Breast epithelium (tissue), 3 donors: ENCODE results near the gene CCDC188.

Experiments
- POLR2AphosphoS5 ChIP-seq, 3 donors: sonication (generic); formaldehyde crosslinking; IDR thresholded peaks; one replicate each; pipeline ENCODE4 v1.6.1; 2017; ENCODE audit warnings: antibody characterized with exemption in 3 of 3
- TF ChIP-seq, protein P1 (sequence below), 3 donors: fragments of 450-650 bp; IDR thresholded peaks; one replicate each; pipeline ENCODE4 v1.5.1; 2016 to 2017; ENCODE audit warnings: antibody characterized with exemption in 3 of 3, mild to moderate bottlenecking in 3 of 3, moderate library complexity in 3 of 3

DNA sequence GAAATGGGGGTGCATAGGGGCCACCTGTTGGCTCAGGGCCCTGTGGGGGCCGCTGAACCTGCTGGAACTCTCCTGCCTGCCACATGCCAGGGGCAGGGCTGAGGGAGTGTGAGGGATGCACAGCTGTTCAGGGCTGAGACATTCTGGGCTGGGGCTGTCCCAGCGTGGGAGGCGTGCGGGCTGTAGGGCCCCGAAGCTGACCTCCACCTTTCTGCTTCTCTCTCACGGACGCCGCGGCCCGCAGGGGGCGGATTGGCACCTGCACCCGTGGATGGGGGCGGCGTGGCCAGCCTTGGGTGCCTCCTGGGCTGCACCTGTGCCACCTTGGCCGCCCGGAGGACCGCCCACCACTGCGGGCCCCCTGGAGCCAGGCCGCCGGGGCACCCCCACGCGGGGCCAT lies 4.1 kb downstream of the CCDC188 start:
- TF ChIP-seq, protein P1, sequence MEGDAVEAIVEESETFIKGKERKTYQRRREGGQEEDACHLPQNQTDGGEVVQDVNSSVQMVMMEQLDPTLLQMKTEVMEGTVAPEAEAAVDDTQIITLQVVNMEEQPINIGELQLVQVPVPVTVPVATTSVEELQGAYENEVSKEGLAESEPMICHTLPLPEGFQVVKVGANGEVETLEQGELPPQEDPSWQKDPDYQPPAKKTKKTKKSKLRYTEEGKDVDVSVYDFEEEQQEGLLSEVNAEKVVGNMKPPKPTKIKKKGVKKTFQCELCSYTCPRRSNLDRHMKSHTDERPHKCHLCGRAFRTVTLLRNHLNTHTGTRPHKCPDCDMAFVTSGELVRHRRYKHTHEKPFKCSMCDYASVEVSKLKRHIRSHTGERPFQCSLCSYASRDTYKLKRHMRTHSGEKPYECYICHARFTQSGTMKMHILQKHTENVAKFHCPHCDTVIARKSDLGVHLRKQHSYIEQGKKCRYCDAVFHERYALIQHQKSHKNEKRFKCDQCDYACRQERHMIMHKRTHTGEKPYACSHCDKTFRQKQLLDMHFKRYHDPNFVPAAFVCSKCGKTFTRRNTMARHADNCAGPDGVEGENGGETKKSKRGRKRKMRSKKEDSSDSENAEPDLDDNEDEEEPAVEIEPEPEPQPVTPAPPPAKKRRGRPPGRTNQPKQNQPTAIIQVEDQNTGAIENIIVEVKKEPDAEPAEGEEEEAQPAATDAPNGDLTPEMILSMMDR (IDR thresholded peaks at IDR 0.05) = no peak
- no peak for TF ChIP-seq POLR2AphosphoS5 (IDR thresholded peaks at IDR 0.05)
